ENCODE data around the gene EDIL3.

GRCh38 chr5:84376346-84376745 lies 8.3 kb downstream of the EDIL3 start:
- TF ChIP-seq CTCF (IDR thresholded peaks at IDR 0.05; ENCODE audit: low read length) (no peak), EZH2 (optimal IDR thresholded peaks at IDR 0.05; ENCODE audit: low read depth, low read length) (no peak)
